Left colon (tissue), 2 donors: ENCODE measurements around the gene PEBP1. TPM values are rescaled to one million over a fixed set of nuclear protein-coding genes. Genes with fewer than 3 reads are reported as not detected.
"Not testable (repeated sequence)": the region's sequence is repeated elsewhere in the genome, so short reads cannot be mapped to it uniquely, and the experiment has no call there.

Experiments
- ATAC-seq: fragments of 200-7000 bp; cut with Tn5 transposase; one replicate; pipeline ENCODE4 v1.9.1; 2020; ENCODE audit warnings: mild to moderate bottlenecking, moderate library complexity
- DNase-seq, 2 donors: peaks; one replicate each; pipeline ENCODE4 v3.0.0-alpha.2; 2020
- intact Hi-C, 2 donors: fragments of 100-400 bp; cut with DNase I in 1 of 2; cut with micrococcal nuclease in 1 of 2; formaldehyde crosslinking; loops; one replicate each; pipeline versions ENCODE4 v1.11.2 to v1.14.0; 2022; cut with DNase I, micrococcal nuclease
- total RNA-seq, 2 donors: library from RNA; stranded (reverse); fragmentation: NEBNext Ultra II Directional; extraction: Animal tissue kit (Norgen Biotek cat#: 25700); gene quantifications; one replicate each; pipeline ENCODE4 v1.2.1, GENCODE V29; 2021
- donor health status: DM: no; HTN: no; CAD: no.
- donor health status: DM: yes; HTN: yes; CAD: no.

Gene PEBP1
- total RNA-seq, 2 donors from 2014 or later: 186 to 205 TPM

GRCh38 chr12:118126119-118126757 lies 9.7 kb upstream of the PEBP1 start:
- peak; percentile 81 for ATAC-seq
- peak; percentile 55 to 74 for DNase-seq
- intact Hi-C loops: no loop called here

- DNase-seq (no peak), ATAC-seq (no peak)
- intact Hi-C loops: no loop called here
Measured at GRCh38 chr12:118127867-118128266, 8.1 kb upstream of the PEBP1 start.

GRCh38 chr12:118129436-118129835 lies 6.5 kb upstream of the PEBP1 start:
- intact Hi-C loops, ATAC-seq, DNase-seq: not testable (repeated sequence)

- intact Hi-C loops: no loop called here
- peak; percentile 64 to 75 for DNase-seq
- peak; percentile 51 for ATAC-seq
Measured at GRCh38 chr12:118136559-118137003, 657 bp downstream of the PEBP1 start.

- no peak for DNase-seq
- intact Hi-C loops: no loop called here
- no peak for ATAC-seq
Measured at GRCh38 chr12:118137148-118137678, 1.3 kb downstream of the PEBP1 start.

- intact Hi-C loops: no loop called here
- ATAC-seq (no peak), DNase-seq (no peak)
Measured at GRCh38 chr12:118140825-118141224, 4.9 kb downstream of the PEBP1 start.

GRCh38 chr12:118144499-118144898 lies 8.6 kb downstream of the PEBP1 start:
- DNase-seq: no peak
- intact Hi-C loops: no loop called here
- ATAC-seq: no peak

GRCh38 chr12:118145113-118145797 lies 9.3 kb downstream of the PEBP1 start:
- intact Hi-C loops: no loop called here
- no peak for ATAC-seq
- DNase-seq: no peak

- DNase-seq (no peak), ATAC-seq (no peak)
- intact Hi-C loops: no loop called here
Measured at GRCh38 chr12:118145798-118146156, 9.9 kb downstream of the PEBP1 start.

- DNase-seq (no peak), ATAC-seq (peak; percentile 9)
- intact Hi-C loops: no loop called here
Measured at GRCh38 chr12:118148287-118148686, 12.4 kb downstream of the PEBP1 start.

- intact Hi-C loops: no loop called here
- no peak for ATAC-seq
- DNase-seq: no peak
Measured at GRCh38 chr12:118150625-118151024, 14.7 kb downstream of the PEBP1 start.

- intact Hi-C loops: no loop called here
- ATAC-seq: no peak
- no peak for DNase-seq
Measured at GRCh38 chr12:118151755-118152154, 15.8 kb downstream of the PEBP1 start.

- intact Hi-C loops: no loop called here
- ATAC-seq: no peak
- no peak for DNase-seq
Measured at GRCh38 chr12:118160536-118160935, 24.6 kb downstream of the PEBP1 start.

GRCh38 chr12:118164798-118165486 lies 29.0 kb downstream of the PEBP1 start:
- intact Hi-C loops: no loop called here
- DNase-seq: peak in 1 of 2 donors; percentile 29
- ATAC-seq: peak; percentile 48

GRCh38 chr12:118166946-118167345 lies 31.0 kb downstream of the PEBP1 start:
- DNase-seq (no peak), ATAC-seq (no peak)
- intact Hi-C loops: no loop called here

GRCh38 chr12:118175823-118176447 lies 40.0 kb downstream of the PEBP1 start:
- DNase-seq (no peak), ATAC-seq (no peak)
- intact Hi-C loops: no loop called here

GRCh38 chr12:118183155-118183554 lies 47.2 kb downstream of the PEBP1 start:
- DNase-seq (no peak), ATAC-seq (no peak)
- intact Hi-C loops: loop anchor here (5.0 to 10.0 kb wide), 2 partner anchors 192 to 194 kb away; partner anchors contain the start of genes SUDS3 (in 2 of the 2) and TAOK3 (in 1 of the 2)

GRCh38 chr12:118183711-118184110 lies 47.8 kb downstream of the PEBP1 start:
- no peak for ATAC-seq
- DNase-seq: no peak
- intact Hi-C loops: loop anchor here (5.0 to 10.0 kb wide), 2 partner anchors 191 to 194 kb away; partner anchors contain the start of genes SUDS3 (in 2 of the 2) and TAOK3 (in 1 of the 2)
